MM.1S (cell line): ENCODE measurements around the gene ZNF503.

Experiments
- EZH2 ChIP-seq: fragments of 300-600 bp; sonication (generic); optimal IDR thresholded peaks from 2 replicates; pipeline ENCODE3; 2017; ENCODE audit warnings: low read depth, mild to moderate bottlenecking, antibody characterized with exemption, low read length, mixed read lengths
- EZH2phosphoT487 ChIP-seq: fragments of 300-600 bp; sonication (generic); IDR thresholded peaks from 2 replicates; pipeline ENCODE4 v1.6.1; 2018; ENCODE audit warnings: antibody characterized with exemption, low read length
- TF ChIP-seq, protein P1 (sequence below): fragments of 300-600 bp; sonication (generic); IDR thresholded peaks from 2 replicates; pipeline ENCODE4 v1.5.1; 2016; ENCODE audit warnings: antibody characterized with exemption, low read length, mixed read lengths

DNA sequence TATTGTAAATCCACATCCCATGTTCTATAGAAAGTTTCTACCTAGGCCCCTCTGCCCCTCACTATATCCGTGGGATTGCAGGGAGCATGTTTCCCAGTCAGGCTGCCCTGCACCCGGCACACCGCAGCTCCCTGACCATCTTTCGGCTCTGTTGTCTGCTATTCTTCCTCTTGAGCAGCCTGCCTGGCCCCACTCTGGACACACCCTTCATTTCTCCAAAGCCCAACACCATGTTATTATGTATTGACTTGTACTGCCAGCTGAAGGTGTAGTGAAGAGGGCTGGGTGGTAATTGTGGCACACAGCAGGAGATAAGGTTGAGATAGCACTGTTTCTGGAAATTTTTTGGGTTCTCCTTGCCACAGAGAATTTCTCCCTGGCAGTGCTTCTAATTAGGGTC lies 39.6 kb upstream of the ZNF503 start:
- TF ChIP-seq, protein P1, sequence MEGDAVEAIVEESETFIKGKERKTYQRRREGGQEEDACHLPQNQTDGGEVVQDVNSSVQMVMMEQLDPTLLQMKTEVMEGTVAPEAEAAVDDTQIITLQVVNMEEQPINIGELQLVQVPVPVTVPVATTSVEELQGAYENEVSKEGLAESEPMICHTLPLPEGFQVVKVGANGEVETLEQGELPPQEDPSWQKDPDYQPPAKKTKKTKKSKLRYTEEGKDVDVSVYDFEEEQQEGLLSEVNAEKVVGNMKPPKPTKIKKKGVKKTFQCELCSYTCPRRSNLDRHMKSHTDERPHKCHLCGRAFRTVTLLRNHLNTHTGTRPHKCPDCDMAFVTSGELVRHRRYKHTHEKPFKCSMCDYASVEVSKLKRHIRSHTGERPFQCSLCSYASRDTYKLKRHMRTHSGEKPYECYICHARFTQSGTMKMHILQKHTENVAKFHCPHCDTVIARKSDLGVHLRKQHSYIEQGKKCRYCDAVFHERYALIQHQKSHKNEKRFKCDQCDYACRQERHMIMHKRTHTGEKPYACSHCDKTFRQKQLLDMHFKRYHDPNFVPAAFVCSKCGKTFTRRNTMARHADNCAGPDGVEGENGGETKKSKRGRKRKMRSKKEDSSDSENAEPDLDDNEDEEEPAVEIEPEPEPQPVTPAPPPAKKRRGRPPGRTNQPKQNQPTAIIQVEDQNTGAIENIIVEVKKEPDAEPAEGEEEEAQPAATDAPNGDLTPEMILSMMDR, result no peak
- TF ChIP-seq EZH2phosphoT487, result no peak
- TF ChIP-seq EZH2, result no peak
